GM12873 (cell line): ENCODE data around the gene TPRN.

ENCODE experiments used
- TF ChIP-seq, protein P1 (sequence below): IDR thresholded peaks from 2 replicates; pipeline ENCODE4 v1.5.1; 2012; ENCODE audit warnings: low read depth, mild to moderate bottlenecking, moderate library complexity, low read length, control low read depth; ENCODE audit not compliant: insufficient read depth; ENCODE audit errors: missing control alignments

TPRN gene

DNA sequence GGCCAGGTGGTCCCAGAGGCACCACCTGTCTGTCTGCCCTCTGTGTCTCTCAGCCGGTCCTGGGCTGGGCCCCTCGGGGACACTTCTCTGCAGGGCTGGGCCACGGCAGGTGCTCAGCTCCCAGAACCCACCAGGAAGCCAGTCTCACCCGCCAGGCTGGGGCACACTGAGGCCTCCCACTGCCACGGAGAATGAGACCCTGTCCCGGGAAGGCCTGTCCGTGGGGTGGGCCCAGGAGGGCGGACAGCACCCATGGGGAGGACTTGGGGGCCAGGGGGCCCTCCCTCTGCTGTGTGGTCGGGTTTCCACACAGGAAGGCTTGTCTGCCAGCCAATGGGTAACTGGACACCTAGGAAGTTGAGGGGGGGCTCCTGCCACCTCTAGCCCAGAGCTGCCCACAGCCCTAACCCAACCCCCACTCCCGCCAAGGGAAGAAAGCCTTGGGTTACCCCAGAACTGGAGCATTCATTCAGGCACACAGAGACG lies 36.4 kb upstream of the TPRN start:
- TF ChIP-seq, protein P1, sequence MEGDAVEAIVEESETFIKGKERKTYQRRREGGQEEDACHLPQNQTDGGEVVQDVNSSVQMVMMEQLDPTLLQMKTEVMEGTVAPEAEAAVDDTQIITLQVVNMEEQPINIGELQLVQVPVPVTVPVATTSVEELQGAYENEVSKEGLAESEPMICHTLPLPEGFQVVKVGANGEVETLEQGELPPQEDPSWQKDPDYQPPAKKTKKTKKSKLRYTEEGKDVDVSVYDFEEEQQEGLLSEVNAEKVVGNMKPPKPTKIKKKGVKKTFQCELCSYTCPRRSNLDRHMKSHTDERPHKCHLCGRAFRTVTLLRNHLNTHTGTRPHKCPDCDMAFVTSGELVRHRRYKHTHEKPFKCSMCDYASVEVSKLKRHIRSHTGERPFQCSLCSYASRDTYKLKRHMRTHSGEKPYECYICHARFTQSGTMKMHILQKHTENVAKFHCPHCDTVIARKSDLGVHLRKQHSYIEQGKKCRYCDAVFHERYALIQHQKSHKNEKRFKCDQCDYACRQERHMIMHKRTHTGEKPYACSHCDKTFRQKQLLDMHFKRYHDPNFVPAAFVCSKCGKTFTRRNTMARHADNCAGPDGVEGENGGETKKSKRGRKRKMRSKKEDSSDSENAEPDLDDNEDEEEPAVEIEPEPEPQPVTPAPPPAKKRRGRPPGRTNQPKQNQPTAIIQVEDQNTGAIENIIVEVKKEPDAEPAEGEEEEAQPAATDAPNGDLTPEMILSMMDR = no peak

DNA sequence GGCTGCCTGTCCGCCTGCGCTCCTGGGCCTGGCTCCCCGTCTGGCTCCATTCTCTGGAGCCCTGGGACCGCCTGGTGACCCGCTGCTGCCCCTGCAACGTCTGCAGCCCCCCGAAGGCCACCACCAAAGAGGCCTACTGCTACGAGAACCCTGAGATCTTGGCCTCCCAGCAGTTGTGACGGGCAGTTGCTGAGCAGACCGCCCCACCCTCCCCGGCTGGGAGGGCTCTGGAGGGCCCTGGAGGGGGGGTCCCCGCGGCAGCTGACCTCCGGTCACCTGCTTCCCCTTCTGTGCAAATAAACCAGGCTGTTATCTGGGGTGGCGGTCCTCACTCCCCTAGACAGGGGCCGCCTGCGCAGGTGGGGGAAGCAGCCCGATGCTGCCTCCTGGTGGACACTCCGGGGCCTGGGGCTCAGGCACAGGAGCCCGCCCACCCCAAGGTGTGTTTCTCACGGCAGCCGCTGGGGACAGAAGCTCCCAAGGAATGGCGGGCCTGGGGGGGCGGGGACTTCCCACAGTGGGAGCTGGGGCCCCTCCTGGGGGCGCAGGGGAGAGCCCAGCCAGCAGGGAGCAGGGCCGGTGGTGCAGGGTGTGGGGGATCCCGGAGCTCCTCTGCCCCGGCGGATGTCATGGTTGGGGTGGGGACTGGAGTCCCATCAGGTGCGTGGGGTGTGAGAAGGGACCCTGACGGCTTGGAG lies 35.8 kb upstream of the TPRN start:
- TF ChIP-seq, protein P1 = peak; percentile 94

DNA sequence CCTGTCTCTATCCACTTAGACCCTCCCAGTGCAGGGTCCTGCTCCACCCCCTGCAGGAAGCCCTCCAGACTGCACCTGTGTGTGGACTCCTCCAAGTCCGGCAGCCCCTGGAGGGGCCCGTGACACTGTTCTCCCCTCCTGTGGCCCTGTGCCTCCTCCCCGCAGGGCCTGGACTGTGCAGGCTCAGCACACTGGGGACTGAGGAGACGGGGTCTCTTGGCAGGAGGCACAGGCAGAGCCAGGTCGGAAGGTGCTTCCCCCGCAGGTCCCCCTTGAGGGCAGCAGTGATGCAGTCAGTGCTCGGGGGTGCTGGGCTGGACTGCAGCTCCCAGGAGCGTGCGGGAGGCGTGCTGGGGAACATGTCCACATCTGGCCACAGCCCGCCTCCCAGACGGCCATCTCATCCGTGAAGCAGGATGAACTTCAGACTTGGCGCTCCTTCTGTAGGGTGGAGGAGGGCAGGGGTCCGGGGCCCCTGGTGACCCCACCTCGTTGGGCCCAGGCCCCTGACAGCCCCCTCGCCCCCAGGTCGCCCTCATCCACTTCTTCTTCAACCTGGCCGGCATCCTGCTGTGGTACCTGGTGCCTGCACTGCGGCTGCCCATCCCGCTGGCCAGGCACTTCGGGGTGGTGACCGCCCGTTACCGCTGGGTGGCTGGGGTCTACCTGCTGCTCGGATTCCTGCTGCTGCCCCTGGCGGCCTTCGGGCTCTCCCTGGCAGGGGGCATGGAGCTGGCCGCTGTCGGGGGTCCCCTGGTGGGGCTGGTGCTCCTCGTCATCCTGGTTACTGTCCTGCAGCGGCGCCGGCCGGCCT lies 35.1 kb upstream of the TPRN start:
- TF ChIP-seq, protein P1 = no peak

DNA sequence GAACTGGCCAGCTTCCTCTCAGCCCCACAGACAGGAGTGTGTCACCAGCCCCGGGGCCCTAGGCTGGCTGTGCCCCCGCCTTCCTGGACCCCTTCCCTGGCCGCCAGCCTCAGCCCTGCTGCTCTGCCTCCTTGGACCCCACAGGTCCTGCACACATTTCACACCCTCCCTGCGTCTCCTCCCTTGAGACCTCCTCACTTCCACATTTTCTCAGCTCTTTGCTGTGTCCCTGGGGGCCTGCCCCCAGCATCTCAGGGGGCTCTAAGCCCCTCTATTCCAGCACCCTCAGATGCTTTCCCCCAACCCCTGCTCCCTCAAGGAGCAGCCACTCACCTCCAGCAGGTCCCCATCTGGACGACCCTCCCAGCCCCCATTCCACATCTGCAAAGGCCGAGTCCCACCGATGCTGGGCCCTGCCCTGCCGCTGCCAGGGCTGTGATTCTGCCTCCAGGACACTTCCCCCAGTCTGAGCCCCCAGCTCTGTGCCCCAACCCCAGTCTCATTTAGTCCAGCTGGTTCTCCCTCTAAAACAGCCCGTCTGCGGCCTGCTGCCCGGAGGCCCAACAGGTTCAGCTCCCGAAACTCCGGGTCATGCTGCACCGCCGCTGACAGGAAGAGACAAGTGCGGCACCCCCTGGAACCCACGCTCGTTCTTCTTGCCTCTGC lies 34.4 kb upstream of the TPRN start:
- TF ChIP-seq, protein P1 = no peak

DNA sequence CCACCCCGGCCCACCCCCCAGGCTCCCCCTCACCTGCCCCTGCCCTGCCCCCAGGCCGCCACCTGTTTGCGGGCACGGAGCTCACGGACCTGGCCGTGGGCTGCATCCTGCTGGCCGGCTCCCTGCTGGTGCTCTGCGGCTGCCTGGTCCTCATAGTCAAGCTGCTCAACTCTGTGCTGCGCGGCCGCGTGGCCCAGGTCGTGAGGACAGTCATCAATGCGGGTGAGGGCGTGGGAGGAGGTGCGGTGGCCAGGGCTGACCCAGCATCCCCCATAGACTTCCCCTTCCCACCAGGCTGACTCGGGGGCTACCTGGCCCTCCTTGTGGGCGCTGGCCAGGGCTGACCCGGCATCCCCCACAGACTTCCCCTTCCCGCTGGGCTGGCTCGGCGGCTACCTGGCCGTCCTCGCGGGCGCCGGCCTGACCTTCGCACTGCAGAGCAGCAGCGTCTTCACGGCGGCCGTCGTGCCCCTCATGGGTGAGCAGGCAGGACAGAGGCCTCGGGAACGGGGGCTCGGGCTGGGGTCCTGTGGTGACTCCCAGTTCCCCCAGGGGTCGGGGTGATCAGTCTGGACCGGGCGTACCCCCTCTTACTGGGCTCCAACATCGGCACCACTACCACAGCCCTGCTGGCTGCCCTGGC lies 33.6 kb upstream of the TPRN start:
- TF ChIP-seq, protein P1 = no peak

DNA sequence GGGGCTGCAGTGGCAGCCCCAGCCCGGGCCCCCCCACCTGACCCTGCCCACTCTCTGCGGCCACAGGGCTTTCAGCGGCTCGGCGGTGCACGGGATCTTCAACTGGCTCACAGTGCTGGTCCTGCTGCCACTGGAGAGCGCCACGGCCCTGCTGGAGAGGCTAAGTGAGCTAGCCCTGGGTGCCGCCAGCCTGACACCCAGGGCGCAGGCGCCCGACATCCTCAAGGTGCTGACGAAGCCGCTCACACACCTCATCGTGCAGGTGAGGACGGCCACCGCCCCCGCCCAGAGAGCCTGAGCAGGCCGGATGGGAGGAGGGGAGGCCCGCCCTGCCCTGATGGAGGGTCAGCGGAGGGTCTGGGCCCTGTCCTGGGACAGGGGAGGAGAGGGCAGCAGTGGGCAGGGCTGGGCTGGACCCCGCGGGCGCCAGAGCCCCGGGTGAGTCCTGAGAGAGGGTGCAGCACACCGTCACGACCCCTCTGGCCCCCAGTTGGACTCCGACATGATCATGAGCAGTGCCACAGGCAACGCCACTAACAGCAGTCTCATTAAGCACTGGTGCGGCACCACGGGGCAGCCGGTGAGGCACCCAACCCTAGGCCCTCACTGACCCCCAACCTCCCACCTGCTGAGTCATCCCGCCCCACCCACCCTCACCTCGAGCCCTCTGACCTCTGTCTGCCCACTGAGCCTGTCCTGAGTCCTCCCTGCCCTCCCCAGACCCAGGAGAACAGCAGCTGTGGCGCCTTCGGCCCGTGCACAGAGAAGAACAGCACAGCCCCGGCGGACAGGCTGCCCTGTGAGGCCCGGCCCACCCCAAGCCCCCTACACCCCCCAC lies 32.8 kb upstream of the TPRN start:
- TF ChIP-seq, protein P1 = no peak
